HepG2 (cell line): Measurements from ENCODE around the gene NUDT22. TPM values are rescaled to one million over a fixed set of nuclear protein-coding genes. Genes with fewer than 3 reads are reported as not detected.

Experiments used
- ARNTL ChIP-seq: sonication (generic); formaldehyde crosslinking; IDR thresholded peaks from 2 replicates; pipeline ENCODE4 v1.4.0; 2020; ENCODE audit warnings: mild to moderate bottlenecking, missing genetic modification reagents
- ATF6 ChIP-seq: sonication (generic); formaldehyde crosslinking; conservative IDR thresholded peaks from 2 replicates; pipeline ENCODE4 v1.4.0; 2020; ENCODE audit warnings: missing genetic modification reagents
- BORCS8-MEF2B ChIP-seq: sonication (generic); formaldehyde crosslinking; IDR thresholded peaks from 2 replicates; pipeline ENCODE4 v1.8.0; 2022; ENCODE audit warnings: mild to moderate bottlenecking, missing genetic modification reagents
- CC2D1A ChIP-seq: sonication (generic); formaldehyde crosslinking; IDR thresholded peaks from 2 replicates; pipeline ENCODE4 v1.8.1; 2023; ENCODE audit warnings: mild to moderate bottlenecking, missing genetic modification reagents
- EZH2 ChIP-seq: conservative IDR thresholded peaks from 2 replicates; pipeline ENCODE4 v1.6.1; 2012; ENCODE audit warnings: mild to moderate bottlenecking, low read depth, low read length, moderate library complexity
- FOXA3 ChIP-seq: IDR thresholded peaks from 2 replicates; pipeline ENCODE4 v1.6.1; 2016; ENCODE audit warnings: missing genetic modification reagents, missing compliant biosample characterization
- HIVEP1 ChIP-seq: sonication (generic); formaldehyde crosslinking; IDR thresholded peaks from 2 replicates; pipeline ENCODE4 v1.4.0; 2020; ENCODE audit warnings: mild to moderate bottlenecking, missing genetic modification reagents
- SRY ChIP-seq: sonication (generic); formaldehyde crosslinking; IDR thresholded peaks from 2 replicates; pipeline ENCODE4 v1.8.0; 2022; ENCODE audit warnings: mild to moderate bottlenecking, missing genetic modification reagents
- TFAP4 ChIP-seq: sonication (generic); IDR thresholded peaks from 2 replicates; pipeline ENCODE4 v1.6.1; 2016; ENCODE audit warnings: low read depth, borderline replicate concordance
- ZBTB4 ChIP-seq: sonication (generic); formaldehyde crosslinking; IDR thresholded peaks from 2 replicates; pipeline ENCODE4 v1.4.0; 2020; ENCODE audit warnings: missing genetic modification reagents, mild to moderate bottlenecking, borderline replicate concordance
- ZFP37 ChIP-seq: sonication (generic); formaldehyde crosslinking; IDR thresholded peaks from 2 replicates; pipeline ENCODE4 v1.4.0; 2020; ENCODE audit warnings: missing genetic modification reagents, borderline replicate concordance
- ZIK1 ChIP-seq: sonication (generic); formaldehyde crosslinking; IDR thresholded peaks from 2 replicates; pipeline ENCODE4 v1.5.0; 2020; ENCODE audit warnings: mild to moderate bottlenecking, low read depth, missing genetic modification reagents, borderline replicate concordance
- ZNF138 ChIP-seq: sonication (generic); formaldehyde crosslinking; IDR thresholded peaks from 2 replicates; pipeline ENCODE4 v1.5.0; 2020; ENCODE audit warnings: mild to moderate bottlenecking, low read depth, missing genetic modification reagents
- ZNF317 ChIP-seq: sonication (generic); formaldehyde crosslinking; IDR thresholded peaks from 2 replicates; pipeline ENCODE4 v1.5.0; 2020; ENCODE audit warnings: mild to moderate bottlenecking, missing genetic modification reagents
- ZNF496 ChIP-seq: sonication (generic); formaldehyde crosslinking; IDR thresholded peaks from 2 replicates; pipeline ENCODE4 v1.8.1; 2023; ENCODE audit warnings: mild to moderate bottlenecking, moderate library complexity, missing genetic modification reagents; ENCODE audit not compliant: insufficient replicate concordance
- ZNF562 ChIP-seq: sonication (generic); formaldehyde crosslinking; IDR thresholded peaks from 2 replicates; pipeline ENCODE4 v1.8.0; 2022; ENCODE audit warnings: missing genetic modification reagents, borderline replicate concordance
- ZNF691 ChIP-seq: sonication (generic); formaldehyde crosslinking; IDR thresholded peaks from 2 replicates; pipeline ENCODE4 v1.4.0; 2020; ENCODE audit warnings: missing genetic modification reagents, low read depth, mild to moderate bottlenecking, borderline replicate concordance
- ZSCAN12 ChIP-seq: sonication (generic); formaldehyde crosslinking; IDR thresholded peaks from 2 replicates; pipeline ENCODE4 v1.9.0; 2021; ENCODE audit warnings: mild to moderate bottlenecking, missing genetic modification reagents
- polyA plus RNA-seq, 8 experiments: library from polyadenylated mRNA; depleted of rRNA in 3 of 8; stranded (reverse) in 7 of 8; unstranded in 1 of 8; fragments of >200 nt; fragmentation: Illumina TruSeq in 4 of 8; extraction: Trizol in 4 of 8; gene quantifications; 2 replicates each; pipeline versions ENCODE4 v1.2.1 to v1.2.3, GENCODE V29; 2011 to 2016; ENCODE audit warnings: low read depth in 4 of 8, missing spikeins in 1 of 8, mixed read lengths in 1 of 8; ENCODE audit not compliant: insufficient read depth in 1 of 8
- total RNA-seq, 5 experiments: library from RNA; depleted of rRNA; stranded (reverse); fragments of >200 nt; fragmentation: Illumina TruSeq; extraction: Trizol; gene quantifications; 2 replicates each; pipeline ENCODE4 v1.2.3, GENCODE V29; 2016; ENCODE audit warnings: low read depth in 1 of 5
- TF ChIP-seq, protein P1 (sequence below): sonication (generic); formaldehyde crosslinking; IDR thresholded peaks from 2 replicates; pipeline ENCODE4 v1.4.0; 2020; ENCODE audit warnings: low read depth, missing genetic modification reagents

Gene NUDT22
- total and polyA plus RNA-seq, 2 of the 13 experiments (the other 11 are each of a cell fraction or from before 2014, with no cell fraction given) = 33.5 to 39.8 TPM

DNA sequence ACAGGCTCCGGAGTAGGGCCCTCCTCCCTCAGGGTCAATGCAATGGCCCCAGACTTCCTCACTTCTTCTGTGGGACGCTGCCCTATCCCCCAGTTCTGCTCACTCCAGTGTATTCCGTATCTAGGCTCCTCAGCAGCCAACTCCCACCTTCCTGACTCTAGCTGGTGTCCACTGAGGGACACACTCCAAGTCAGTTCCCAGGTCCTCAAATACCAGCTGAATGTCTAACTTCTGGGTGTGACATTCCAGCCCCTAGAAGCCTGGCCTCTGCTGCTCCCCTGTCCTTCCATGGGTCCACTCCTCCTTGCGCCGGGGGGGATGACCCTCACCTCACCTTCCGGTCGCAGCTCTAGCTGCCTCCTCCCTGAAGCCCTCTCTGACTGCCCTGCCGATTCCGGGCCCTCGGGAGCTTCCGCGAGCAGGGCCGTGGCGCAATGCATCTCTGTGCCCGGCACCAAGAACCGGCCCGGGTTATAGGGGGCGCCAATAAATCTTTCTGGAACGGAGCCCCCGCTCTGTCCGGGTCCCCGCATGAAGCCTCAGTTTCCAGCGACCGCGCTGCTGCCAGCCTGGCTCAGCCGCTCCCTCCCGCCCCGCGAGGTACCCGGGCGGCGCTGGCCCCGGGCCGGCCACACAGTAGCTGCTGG is 42.9 kb downstream of the NUDT22 start (continued):
- TF ChIP-seq ZNF691 (CRISPR knock-in tag) (no peak), ZNF317 (no peak), ZNF138 (CRISPR knock-in tag) (no peak), ZBTB4 (no peak), HIVEP1 (CRISPR knock-in tag) (no peak), ZFP37 (CRISPR knock-in tag) (0 out of 2 replicates have a peak, but pooled peaks have one; percentile 29), TFAP4 (no peak), ZNF496 (CRISPR knock-in tag) (no peak), SRY (CRISPR knock-in tag) (no peak), ZIK1 (no peak), FOXA3 (no peak), BORCS8-MEF2B (CRISPR knock-in tag) (no peak), ZSCAN12 (CRISPR knock-in tag) (no peak), ATF6 (no peak), EZH2 (no peak), CC2D1A (CRISPR knock-in tag) (no peak), ARNTL (CRISPR knock-in tag) (no peak), ZNF562 (CRISPR knock-in tag) (no peak)
- TF ChIP-seq, protein P1, sequence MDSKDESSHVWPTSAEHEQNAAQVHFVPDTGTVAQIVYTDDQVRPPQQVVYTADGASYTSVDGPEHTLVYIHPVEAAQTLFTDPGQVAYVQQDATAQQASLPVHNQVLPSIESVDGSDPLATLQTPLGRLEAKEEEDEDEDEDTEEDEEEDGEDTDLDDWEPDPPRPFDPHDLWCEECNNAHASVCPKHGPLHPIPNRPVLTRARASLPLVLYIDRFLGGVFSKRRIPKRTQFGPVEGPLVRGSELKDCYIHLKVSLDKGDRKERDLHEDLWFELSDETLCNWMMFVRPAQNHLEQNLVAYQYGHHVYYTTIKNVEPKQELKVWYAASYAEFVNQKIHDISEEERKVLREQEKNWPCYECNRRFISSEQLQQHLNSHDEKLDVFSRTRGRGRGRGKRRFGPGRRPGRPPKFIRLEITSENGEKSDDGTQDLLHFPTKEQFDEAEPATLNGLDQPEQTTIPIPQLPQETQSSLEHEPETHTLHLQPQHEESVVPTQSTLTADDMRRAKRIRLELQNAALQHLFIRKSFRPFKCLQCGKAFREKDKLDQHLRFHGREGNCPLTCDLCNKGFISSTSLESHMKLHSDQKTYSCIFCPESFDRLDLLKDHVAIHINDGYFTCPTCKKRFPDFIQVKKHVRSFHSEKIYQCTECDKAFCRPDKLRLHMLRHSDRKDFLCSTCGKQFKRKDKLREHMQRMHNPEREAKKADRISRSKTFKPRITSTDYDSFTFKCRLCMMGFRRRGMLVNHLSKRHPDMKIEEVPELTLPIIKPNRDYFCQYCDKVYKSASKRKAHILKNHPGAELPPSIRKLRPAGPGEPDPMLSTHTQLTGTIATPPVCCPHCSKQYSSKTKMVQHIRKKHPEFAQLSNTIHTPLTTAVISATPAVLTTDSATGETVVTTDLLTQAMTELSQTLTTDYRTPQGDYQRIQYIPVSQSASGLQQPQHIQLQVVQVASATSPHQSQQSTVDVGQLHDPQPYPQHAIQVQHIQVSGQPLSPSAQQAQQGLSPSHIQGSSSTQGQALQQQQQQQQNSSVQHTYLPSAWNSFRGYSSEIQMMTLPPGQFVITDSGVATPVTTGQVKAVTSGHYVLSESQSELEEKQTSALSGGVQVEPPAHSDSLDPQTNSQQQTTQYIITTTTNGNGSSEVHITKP (CRISPR knock-in tag) = no peak
